H1 (cell line): ENCODE measurements around the gene NEUROG1. TPM values are rescaled to one million over a fixed set of nuclear protein-coding genes. Genes with fewer than 3 reads are reported as not detected.

Source experiments
- CTCF ChIA-PET: fragments of 300-600 bp; sonication (Branson Sonifier 250); formaldehyde crosslinking; loops from one replicate; lab custom pipeline; 2021; ENCODE audit not compliant: partially characterized antibody; lab: Charles Lee
- POLR2A ChIA-PET: fragments of 300-600 bp; sonication (Branson Sonifier 250); formaldehyde crosslinking; loops from one replicate; lab custom pipeline; 2021; ENCODE audit warnings: inconsistent platforms; ENCODE audit not compliant: partially characterized antibody; lab: Charles Lee
- DNase-seq, 2 experiments: peaks; one replicate each; pipeline versions ENCODE4 v3.0.0 to v3.0.0-alpha.2; 2010 to 2022; ENCODE audit warnings: low spot score in 2 of 2, low read depth in 1 of 2, mixed read lengths in 1 of 2
- FAIRE-seq: peaks from 2 replicates; lab custom pipeline; 2011; peaks lifted over from hg19 to GRCh38; lab: Jason Lieb, UNC
- H2AFZ ChIP-seq: 2 replicates; pipeline ENCODE4 v1.8.1; 2012; ENCODE audit warnings: low read length, inconsistent platforms
- H2AK5ac ChIP-seq: 2 replicates; pipeline ENCODE4 v1.6.1; 2013; ENCODE audit warnings: low read depth, low read length
- H2BK120ac ChIP-seq: replicated peaks from 2 replicates; pipeline ENCODE3; 2013; ENCODE audit warnings: low read depth, low read length, inconsistent platforms
- H2BK12ac ChIP-seq: 2 replicates; pipeline ENCODE4 v1.6.1; 2013; ENCODE audit warnings: low read depth, low read length
- H2BK15ac ChIP-seq: 2 replicates; pipeline ENCODE4 v1.6.1; 2013; ENCODE audit warnings: low read length
- H2BK20ac ChIP-seq: 2 replicates; pipeline ENCODE4 v1.6.1; 2013; ENCODE audit warnings: low read length
- H2BK5ac ChIP-seq: 2 replicates; pipeline ENCODE4 v1.6.1; 2013; ENCODE audit warnings: low read depth, low read length
- H3K14ac ChIP-seq: 2 replicates; pipeline ENCODE4 v1.6.1; 2013; ENCODE audit warnings: inconsistent platforms; ENCODE audit not compliant: insufficient read length
- H3K18ac ChIP-seq: 2 replicates; pipeline ENCODE4 v1.6.1; 2013; ENCODE audit warnings: low read length; ENCODE audit errors: extremely low read depth
- H3K23ac ChIP-seq: 2 replicates; pipeline ENCODE4 v1.6.1; 2013; ENCODE audit warnings: inconsistent platforms; ENCODE audit not compliant: insufficient read length
- H3K23me2 ChIP-seq: 2 replicates; pipeline ENCODE4 v1.6.1; 2013; ENCODE audit warnings: low read depth, low read length
- H3K27ac ChIP-seq: 2 replicates; pipeline ENCODE4 v1.6.1; 2011; ENCODE audit warnings: low read depth, low read length, inconsistent platforms
- H3K27me3 ChIP-seq, 4 experiments: replicated peaks in 1 of 4; 1 replicate in 1 of 4; 2 replicates in 3 of 4; pipeline versions ENCODE4 v1.6.1 to v1.8.1; 2011 to 2013; ENCODE audit warnings: low read length in 3 of 4, mild to moderate bottlenecking in 3 of 4, inconsistent platforms in 2 of 4, mixed read lengths in 2 of 4, moderate library complexity in 1 of 4; ENCODE audit not compliant: control insufficient read depth in 3 of 4, insufficient read depth in 3 of 4; ENCODE audit errors: extremely low read depth in 1 of 4
- H3K36me3 ChIP-seq, 4 experiments: 2 replicates each; pipeline versions ENCODE4 v1.6.1 to v1.8.1; 2011 to 2013; ENCODE audit warnings: mild to moderate bottlenecking in 4 of 4, low read length in 3 of 4, moderate library complexity in 2 of 4, control low read depth in 1 of 4, inconsistent platforms in 1 of 4; ENCODE audit not compliant: insufficient read depth in 4 of 4, control insufficient read depth in 2 of 4
- H3K4ac ChIP-seq: replicated peaks from 2 replicates; pipeline ENCODE3; 2013; ENCODE audit warnings: low read length, low read depth, mixed read lengths, inconsistent platforms; ENCODE audit not compliant: insufficient read length
- H3K4me1 ChIP-seq, 4 experiments: replicated peaks in 1 of 4; 1 replicate in 1 of 4; 2 replicates in 3 of 4; pipeline versions ENCODE4 v1.6.1 to v1.8.1; 2011 to 2013; ENCODE audit warnings: low read length in 3 of 4, inconsistent platforms in 2 of 4, mixed read lengths in 1 of 4; ENCODE audit not compliant: insufficient read depth in 4 of 4, control insufficient read depth in 3 of 4
- H3K4me2 ChIP-seq, 2 experiments: 2 replicates each; pipeline versions ENCODE4 v1.6.1 to v1.8.1; 2011 to 2013; ENCODE audit warnings: low read depth in 2 of 2, low read length in 2 of 2, control low read depth in 1 of 2, inconsistent platforms in 1 of 2, mild to moderate bottlenecking in 1 of 2; ENCODE audit not compliant: insufficient read depth in 1 of 2
- H3K4me3 ChIP-seq, 4 experiments: fragments of 200-600, 300-600 bp in 1 of 4; sonication (generic), shearing (Covaris generic), sonication (Bioruptor Twin) in 1 of 4; 2 replicates each; pipeline versions ENCODE4 v1.5.1 to v1.8.1; 2011 to 2016; ENCODE audit warnings: low read length in 4 of 4, low read depth in 3 of 4, control low read depth in 2 of 4, inconsistent platforms in 2 of 4, mild to moderate bottlenecking in 2 of 4, mixed read lengths in 1 of 4, moderate library complexity in 1 of 4; ENCODE audit not compliant: insufficient read depth in 2 of 4; ENCODE audit errors: extremely low read depth in 1 of 4
- H3K56ac ChIP-seq: replicated peaks from 2 replicates; pipeline ENCODE3; 2013; ENCODE audit warnings: low read depth, mild to moderate bottlenecking, mixed read lengths, low read length, inconsistent platforms; ENCODE audit not compliant: insufficient read length
- H3K79me1 ChIP-seq: 2 replicates; pipeline ENCODE4 v1.6.1; 2013; ENCODE audit warnings: low read depth, low read length, control low read depth
- H3K79me2 ChIP-seq, 2 experiments: 2 replicates each; pipeline versions ENCODE4 v1.6.1 to v1.8.1; 2012 to 2013; ENCODE audit warnings: low read length in 2 of 2, mild to moderate bottlenecking in 2 of 2, inconsistent platforms in 1 of 2; ENCODE audit not compliant: insufficient read depth in 2 of 2, control insufficient read depth in 1 of 2
- H3K9ac ChIP-seq, 4 experiments: replicated peaks in 1 of 4; 1 replicate in 1 of 4; 2 replicates in 3 of 4; pipeline versions ENCODE4 v1.6.1 to v1.8.1; 2011 to 2013; ENCODE audit warnings: low read depth in 3 of 4, low read length in 3 of 4, control low read depth in 2 of 4, mild to moderate bottlenecking in 2 of 4, moderate library complexity in 2 of 4, inconsistent platforms in 1 of 4; ENCODE audit errors: extremely low read depth in 1 of 4
- H3K9me3 ChIP-seq, 2 experiments: 2 replicates each; pipeline versions ENCODE4 v1.6.1 to v1.8.1; 2012 to 2013; ENCODE audit warnings: mild to moderate bottlenecking in 2 of 2, moderate library complexity in 2 of 2, control low read depth in 1 of 2, inconsistent platforms in 1 of 2, low read depth in 1 of 2, low read length in 1 of 2, mixed read lengths in 1 of 2; ENCODE audit not compliant: insufficient read depth in 2 of 2
- H4K20me1 ChIP-seq, 2 experiments: replicated peaks in 1 of 2; 2 replicates each; pipeline versions ENCODE3 to v1.8.1; 2011 to 2013; ENCODE audit warnings: inconsistent platforms in 2 of 2, low read length in 2 of 2, mild to moderate bottlenecking in 1 of 2; ENCODE audit not compliant: insufficient read depth in 2 of 2, control insufficient read depth in 1 of 2
- H4K5ac ChIP-seq: 2 replicates; pipeline ENCODE4 v1.6.1; 2013; ENCODE audit warnings: low read length, low read depth, mixed read lengths, inconsistent platforms; ENCODE audit not compliant: insufficient read length
- H4K8ac ChIP-seq: 2 replicates; pipeline ENCODE4 v1.8.0; 2013; ENCODE audit warnings: mild to moderate bottlenecking, moderate library complexity, low read length, inconsistent platforms; ENCODE audit not compliant: insufficient read depth; ENCODE audit errors: extremely low read depth
- H4K91ac ChIP-seq: replicated peaks from 2 replicates; pipeline ENCODE3; 2013; ENCODE audit warnings: low read length, mixed read lengths, inconsistent platforms; ENCODE audit not compliant: insufficient read length
- SP1 ChIP-seq: IDR thresholded peaks from 2 replicates; pipeline ENCODE4 v1.6.1; 2011; ENCODE audit warnings: low read depth, low read length
- WGBS, 2 experiments: shearing (Covaris generic) in 1 of 2; methylation state at CpG; one replicate each; pipeline versions ENCODE4 v1.1.6 to v1.1.7; 2013 to 2015; ENCODE audit warnings: low lambda C conversion rate in 2 of 2, mixed read lengths in 2 of 2, inconsistent platforms in 1 of 2, low coverage in 1 of 2, missing lambda C conversion rate in 1 of 2; ENCODE audit not compliant: insufficient replicate concordance in 2 of 2, insufficient coverage in 1 of 2, insufficient read length in 1 of 2; ENCODE audit errors: extremely low coverage in 1 of 2, missing lambda C conversion rate in 1 of 2; 5-methylcytosine and 5-hydroxymethylcytosine counted together
- polyA plus RNA-seq, 7 experiments: library from polyadenylated mRNA; depleted of rRNA in 3 of 7; stranded (reverse) in 5 of 7; unstranded in 2 of 7; fragments of >200 nt in 5 of 7; fragments of 200-250 nt in 2 of 7; gene quantifications; 1 replicate in 5 of 7; 2 replicates in 1 of 7; 4 replicates in 1 of 7; pipeline versions ENCODE4 v1.2.1 to v1.2.3, GENCODE V29; 2011 to 2013; ENCODE audit warnings: missing spikeins in 2 of 7, mixed read lengths in 2 of 7
- total RNA-seq: library from RNA; stranded (reverse); fragmentation: NEBNext Ultra II Directional; extraction: Animal tissue kit (Norgen Biotek cat#: 25700); gene quantifications from 2 replicates; pipeline ENCODE4 v1.2.1, GENCODE V29; 2021

NEUROG1 gene
- total and polyA plus RNA-seq, 2 of the 8 experiments (the other 6 are each of a cell fraction or from before 2014, with no cell fraction given): not detected

DNA sequence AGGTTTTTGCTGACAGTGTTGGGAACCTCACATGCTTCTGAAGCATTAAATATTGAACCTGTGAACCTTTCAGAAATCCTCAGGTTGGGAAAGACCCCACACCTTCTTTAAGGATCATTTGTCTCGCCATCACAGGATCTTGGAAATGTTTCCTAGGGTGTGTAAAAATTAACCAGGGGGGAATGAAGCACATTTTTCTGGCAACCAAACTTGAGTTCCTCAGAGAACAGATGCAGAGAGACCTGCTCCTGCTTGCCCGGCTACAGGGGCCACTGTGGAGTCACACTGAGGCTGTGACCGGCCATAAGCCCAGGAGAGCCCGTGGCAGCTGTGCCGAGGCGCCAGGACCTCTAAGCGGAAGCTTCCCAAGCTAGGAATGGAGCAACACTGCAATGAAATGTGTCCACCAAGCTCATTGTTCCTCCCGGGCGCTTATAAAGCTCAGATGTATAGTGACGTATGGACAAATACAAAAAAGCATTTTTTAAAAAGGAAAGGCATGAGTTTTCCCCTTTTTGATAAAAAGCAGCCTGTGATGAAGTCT lies 35.4 kb upstream of the NEUROG1 start:
- Histone ChIP-seq H4K91ac (no peak overlapping the region), H4K20me1 (no peaks in the 10 kb centered on the region), H3K79me2 (no peaks in the 10 kb centered on the region), H3K79me1 (no peaks in the 10 kb centered on the region), H3K56ac (no peak overlapping the region), H3K27ac (no peak overlapping the region), H3K4me3 (no peak overlapping the region), H3K14ac (no peak overlapping the region), H3K27me3 (peaks cover 0 to 6% (median under 1%) of the 10 kb centered on the region in 4 experiments; a peak in 3 of 7 replicates), H2BK120ac (no peak overlapping the region), H4K8ac (no peak overlapping the region), H2BK5ac (no peak overlapping the region), H3K18ac (no peak overlapping the region), H3K23ac (no peak overlapping the region), H3K23me2 (no peaks in the 10 kb centered on the region), H3K36me3 (no peaks in the 10 kb centered on the region), H3K4me1 (peaks cover 0 to 5% (median 2%) of the 10 kb centered on the region in 4 experiments; a peak in 5 of 7 replicates), H3K4ac (no peak overlapping the region), H3K9ac (no peak overlapping the region), H2BK12ac (no peak overlapping the region), H2AK5ac (no peak overlapping the region), H3K4me2 (no peak overlapping the region), H2BK15ac (no peak overlapping the region), H4K5ac (no peak overlapping the region), H2BK20ac (no peak overlapping the region), H2AFZ (no peak overlapping the region), H3K9me3 (no peaks in the 10 kb centered on the region)
- POLR2A ChIA-PET: no interaction called here
- DNase-seq (no peak), FAIRE-seq (no peak)
- WGBS, 2 experiments: 93% methylated on average over 10 of the region's 10 CpGs; no CpG with 5 or more reads in 1 of the 2 experiments
- CTCF ChIA-PET: interaction anchor here (1.2 to 20.6 kb wide), 10 partner anchors 6 to 321 kb away, joined by 3 to 547 read pairs (median 233); partner anchors contain the start of genes CXCL14 and SLC25A48
- no peak for TF ChIP-seq SP1
